GM12801 (cell line): ENCODE measurements around the gene DNASE1L3.

Source experiments
- CTCF ChIP-seq: IDR thresholded peaks from one replicate; pipeline ENCODE4 v1.5.1; 2011; ENCODE audit warnings: control low read depth; ENCODE audit not compliant: insufficient read length; ENCODE audit errors: extremely low read depth

DNASE1L3 gene

DNA sequence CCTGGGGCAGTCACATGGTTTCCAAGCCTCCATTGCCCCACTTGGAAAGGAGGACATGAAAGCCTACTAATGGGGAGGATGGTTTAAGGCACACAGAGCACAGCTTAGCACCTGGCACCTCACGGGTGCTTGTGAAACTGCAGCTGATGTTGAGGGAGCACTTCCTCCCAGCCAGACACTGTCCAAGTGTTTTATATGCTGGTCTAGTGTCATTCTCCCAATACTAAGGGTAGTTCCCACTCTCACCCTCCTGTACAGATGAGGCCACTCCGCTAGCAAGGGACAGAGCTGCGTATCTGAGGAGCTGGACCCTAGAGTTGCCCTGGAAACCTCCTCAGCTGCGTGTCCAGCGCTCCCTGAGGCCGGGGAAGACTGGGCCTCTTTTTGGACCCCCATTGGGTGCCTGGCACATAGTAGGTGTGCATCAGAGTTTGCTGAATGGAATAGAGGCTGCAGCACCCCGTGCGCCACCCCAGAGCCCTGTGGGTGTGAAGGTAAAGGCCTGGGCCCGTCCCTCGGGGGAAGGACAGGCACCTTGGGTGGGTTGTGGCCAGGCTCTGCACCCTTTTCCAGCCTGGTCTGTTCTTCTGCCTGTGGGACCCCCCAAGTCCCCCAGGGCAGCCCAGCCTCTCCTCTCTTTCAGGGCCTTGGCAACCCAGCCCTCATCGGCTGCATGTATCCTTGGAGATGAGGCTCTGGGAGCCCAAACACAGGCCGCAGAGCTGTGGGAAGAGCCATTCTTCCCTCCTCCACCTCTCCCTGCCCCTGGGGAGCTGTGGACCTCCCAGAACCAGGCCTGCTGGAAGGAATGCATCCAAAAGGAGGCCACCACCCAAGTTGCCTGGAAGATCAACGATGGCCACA is 31.3 kb downstream of the DNASE1L3 start:
- TF ChIP-seq CTCF = no peak

DNA sequence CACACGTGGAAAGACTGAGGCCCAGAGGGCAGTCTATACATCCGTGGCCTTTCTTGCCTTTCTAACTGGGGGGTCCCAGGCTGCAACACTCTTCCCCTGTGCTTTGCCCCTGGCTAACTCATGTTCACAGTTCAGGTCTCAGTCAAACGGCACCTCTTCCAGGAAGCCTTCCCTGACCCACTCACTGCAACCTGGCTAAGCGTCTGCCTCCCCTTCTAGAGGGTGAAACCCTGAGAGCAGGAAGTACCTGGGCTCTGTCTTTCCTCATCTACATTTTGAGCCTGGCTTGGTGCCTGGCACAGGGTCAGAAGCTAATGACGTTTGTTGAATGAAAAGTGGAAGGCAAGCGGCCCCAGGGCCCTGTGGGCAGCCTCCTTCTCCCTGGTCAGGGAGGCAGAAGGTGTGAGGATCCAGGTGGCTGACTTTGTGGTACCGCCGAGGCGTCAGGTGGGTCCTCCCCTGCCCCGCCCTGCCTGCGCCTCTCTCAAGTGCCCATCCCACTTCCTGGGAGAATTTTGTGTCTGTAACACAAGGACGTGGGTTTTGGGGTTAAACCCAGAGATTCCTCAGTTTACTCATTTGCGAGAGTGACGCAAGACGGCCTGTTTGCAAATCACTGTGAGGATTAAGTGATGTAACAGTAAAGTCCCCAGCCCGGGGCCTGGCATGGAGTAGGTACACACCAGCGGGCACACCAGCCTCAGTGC is 32.1 kb downstream of the DNASE1L3 start:
- TF ChIP-seq CTCF = no peak

GRCh38 chr3:58177747-58178527 is 32.8 kb downstream of the DNASE1L3 start:
- TF ChIP-seq CTCF = no peak

- no peak for TF ChIP-seq CTCF
Measured at GRCh38 chr3:58176827-58177489, 33.8 kb downstream of the DNASE1L3 start.

GRCh38 chr3:58176185-58176530 is 34.6 kb downstream of the DNASE1L3 start:
- no peak for TF ChIP-seq CTCF

- no peak for TF ChIP-seq CTCF
Measured at GRCh38 chr3:58175437-58176184, 35.2 kb downstream of the DNASE1L3 start.
